GM21825 (cell line): Measurements from ENCODE around the gene HTR3E.
"Not testable (repeated sequence)": the region's sequence is repeated elsewhere in the genome, so short reads cannot be mapped to it uniquely, and the experiment has no call there.

Source experiments
- ATAC-seq: cut with Tn5 transposase; IDR thresholded peaks from one replicate; pipeline ENCODE4 v1.9.1; 2021; ENCODE audit warnings: mild to moderate bottlenecking, moderate library complexity; ENCODE audit not compliant: unreplicated experiment

The HTR3E gene

DNA sequence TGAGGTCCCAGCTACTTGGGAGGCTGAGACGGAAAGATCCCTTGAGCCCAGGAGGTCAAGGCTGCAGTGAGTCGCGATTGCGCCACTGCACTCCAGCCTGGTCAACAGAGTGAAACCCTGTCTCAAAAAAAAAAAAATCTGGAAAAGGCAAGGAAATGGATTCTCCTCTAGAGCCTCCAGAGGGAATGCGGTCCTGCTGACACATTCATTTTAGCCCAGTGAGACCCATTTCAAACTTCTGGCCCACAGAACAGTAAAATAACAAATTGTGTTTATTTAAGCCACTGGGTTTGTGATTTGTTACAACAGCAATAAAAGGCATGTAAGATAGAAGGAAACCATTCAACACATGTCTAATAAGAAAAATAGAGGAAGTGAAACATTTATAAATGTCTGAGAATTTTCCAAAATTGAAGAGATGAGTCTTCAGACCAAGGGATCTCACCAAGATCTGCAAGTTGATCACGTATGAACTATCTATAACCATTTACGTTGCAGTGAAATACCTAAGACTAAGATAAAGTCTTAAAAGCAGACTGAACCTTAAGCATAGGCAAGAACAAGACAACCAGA lies at the start of gene HTR3E:
TSS of gene HTR3E (plus strand) at position 254 of the 573 bp plus-strand sequence. CDS start 466 bp downstream, outside the sequence.
- ATAC-seq: no peak

- no peak for ATAC-seq
Measured at GRCh38 chr3:184050217-184050847, 46.5 kb upstream of the HTR3E start.

DNA sequence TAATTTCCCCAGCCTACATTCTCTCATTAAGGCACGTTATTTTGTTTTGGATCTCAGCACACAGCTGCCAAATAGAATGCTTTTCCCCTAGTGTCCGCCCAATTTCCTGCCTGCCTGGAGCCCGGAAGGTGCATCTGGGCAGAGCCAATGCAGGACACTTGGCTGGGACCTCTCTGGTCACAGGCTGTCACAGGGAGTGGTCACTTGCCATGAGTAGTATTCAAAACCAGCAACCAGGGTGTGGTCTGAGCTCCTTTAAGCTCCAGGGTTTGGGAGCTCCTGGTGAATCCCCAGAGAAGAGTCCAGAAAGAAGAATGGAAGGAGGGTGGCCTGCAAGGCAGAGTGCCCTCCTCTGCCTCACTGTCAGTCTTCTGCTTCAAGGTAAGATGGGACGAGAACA lies 44.1 kb upstream of the HTR3E start, which contains the start of gene HTR3C:
TSS of gene HTR3C (plus strand) at position 281 of the 400 bp plus-strand sequence. CDS start at position 315, 34 bp downstream.
- ATAC-seq: no peak

- ATAC-seq: no peak
Measured at GRCh38 chr3:184058029-184058428, 38.8 kb upstream of the HTR3E start.

DNA sequence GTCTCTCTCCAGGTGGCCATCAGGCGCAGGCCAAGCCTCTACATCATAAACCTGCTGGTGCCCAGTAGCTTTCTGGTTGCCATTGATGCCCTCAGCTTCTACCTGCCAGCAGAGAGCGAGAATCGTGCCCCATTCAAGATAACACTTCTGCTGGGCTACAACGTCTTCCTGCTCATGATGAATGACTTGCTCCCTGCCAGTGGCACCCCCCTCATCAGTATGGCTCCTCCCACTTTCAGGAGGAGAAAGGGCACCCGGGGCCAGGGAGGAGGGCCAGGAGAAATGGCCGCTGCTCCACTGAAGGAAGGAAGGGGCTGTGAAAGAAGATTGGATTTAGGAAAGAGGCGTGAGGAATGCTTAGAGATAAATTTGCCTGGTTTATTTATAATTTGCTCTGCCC lies 37.4 kb upstream of the HTR3E start:
- no peak for ATAC-seq

DNA sequence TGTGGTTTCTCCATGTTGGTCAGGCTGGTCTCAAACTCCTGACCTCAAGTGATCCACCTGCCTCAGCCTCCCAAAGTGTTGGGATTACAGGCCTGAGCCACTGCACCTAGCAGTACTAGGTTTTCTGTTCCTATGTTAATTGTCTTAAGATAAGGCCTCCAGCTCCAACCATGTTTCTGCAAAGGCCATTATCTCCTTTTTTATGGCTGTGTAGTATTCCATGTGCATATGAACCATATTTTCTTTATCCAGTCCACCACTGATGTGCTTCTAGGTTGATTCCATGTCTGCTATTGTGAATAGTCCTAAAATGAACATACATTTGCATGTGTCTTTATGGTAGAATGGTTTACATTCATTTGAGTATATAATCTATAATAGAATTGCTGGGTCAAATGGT lies 34.2 kb upstream of the HTR3E start:
- no peak for ATAC-seq

DNA sequence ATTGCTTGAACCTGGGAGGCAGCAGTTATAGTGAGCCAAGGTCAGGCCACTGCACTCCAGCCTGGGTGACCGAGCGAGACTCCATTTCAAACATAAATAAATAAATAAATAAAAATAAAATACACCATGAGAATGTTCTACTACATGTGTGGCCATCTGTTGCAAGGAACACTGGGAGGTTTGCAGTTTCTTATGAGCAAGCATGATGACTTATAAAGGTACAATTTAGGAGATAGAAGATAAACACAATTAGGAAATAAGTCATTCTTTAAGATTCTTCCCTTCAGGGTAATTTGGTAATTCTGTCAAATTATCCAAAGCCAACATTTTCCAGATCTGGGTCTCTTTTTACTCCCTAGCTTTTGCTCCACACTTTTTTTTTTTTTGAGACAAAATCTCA lies 30.7 kb upstream of the HTR3E start:
- no peak for ATAC-seq

DNA sequence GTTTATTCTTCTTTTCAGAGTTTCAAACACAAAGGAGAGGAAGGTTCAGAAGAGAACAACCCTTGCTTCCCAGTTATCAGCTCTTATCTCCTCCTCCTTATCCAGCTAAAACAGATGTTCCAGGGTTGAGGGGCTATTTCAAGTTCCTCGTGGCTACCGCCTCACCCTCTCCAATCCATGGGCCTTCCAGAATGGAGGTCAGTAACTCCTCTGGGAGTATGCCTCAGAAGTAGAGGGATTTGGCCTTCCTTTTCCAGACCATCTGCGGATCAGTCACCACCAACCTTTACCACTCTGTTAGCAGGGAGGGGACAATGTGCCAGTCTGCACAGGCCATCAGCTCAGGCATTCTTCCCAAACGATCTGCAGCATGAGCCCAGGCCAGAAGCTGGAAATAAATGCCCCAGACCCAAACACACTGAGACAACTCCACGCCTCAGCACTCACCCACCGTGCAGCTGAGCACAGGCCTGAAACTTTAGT lies 29.2 kb upstream of the HTR3E start:
- ATAC-seq: no peak

- ATAC-seq: no peak
Measured at GRCh38 chr3:184068344-184068743, 28.5 kb upstream of the HTR3E start.

- not testable (repeated sequence) for ATAC-seq
Measured at GRCh38 chr3:184071142-184071541, 25.7 kb upstream of the HTR3E start.

GRCh38 chr3:184073621-184074020 lies 23.2 kb upstream of the HTR3E start:
- ATAC-seq: no peak

GRCh38 chr3:184075901-184076300 lies 21.0 kb upstream of the HTR3E start:
- no peak for ATAC-seq

- ATAC-seq: no peak
Measured at GRCh38 chr3:184077881-184078280, 19.0 kb upstream of the HTR3E start.

DNA sequence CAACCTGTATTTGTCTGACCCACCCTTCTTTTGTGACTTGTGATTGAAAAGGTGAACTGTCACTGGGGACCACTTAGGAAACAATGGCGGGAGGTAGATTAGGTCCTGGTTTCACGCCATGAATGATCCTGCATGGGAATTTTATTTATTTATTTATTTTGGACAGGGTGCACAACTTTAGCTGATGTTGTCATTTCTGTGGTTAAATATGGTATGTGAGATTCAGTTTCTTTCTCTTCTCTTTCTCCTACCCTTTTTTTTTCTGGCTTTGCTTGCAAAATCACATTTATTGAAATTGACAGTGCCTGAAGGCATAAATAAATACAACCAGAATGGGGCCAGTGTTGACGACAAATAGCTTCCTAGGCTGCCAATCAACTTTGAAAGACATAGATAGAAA lies 18.0 kb upstream of the HTR3E start:
- ATAC-seq: no peak

- no peak for ATAC-seq
Measured at GRCh38 chr3:184081116-184081830, 15.6 kb upstream of the HTR3E start.

DNA sequence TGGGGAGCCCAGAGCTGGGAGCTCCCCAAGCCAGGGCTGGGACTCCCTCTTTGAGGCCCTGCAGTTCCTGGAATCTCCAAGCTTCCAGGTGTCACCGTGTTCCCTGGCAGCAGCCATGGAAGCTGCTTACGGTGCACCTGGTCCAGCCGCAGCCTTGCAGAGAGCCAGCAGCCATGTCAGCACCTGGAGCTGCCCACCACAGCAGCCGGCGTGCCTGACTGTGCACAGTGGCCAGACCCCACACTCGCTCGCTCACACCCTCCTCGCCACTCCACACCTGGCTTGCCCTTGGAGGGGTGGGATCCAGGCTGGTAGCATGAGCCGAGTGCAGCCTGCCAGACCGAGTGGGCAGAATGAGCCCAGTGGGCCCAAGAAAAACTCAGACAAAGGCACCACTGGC lies 14.8 kb upstream of the HTR3E start:
- no peak for ATAC-seq

DNA sequence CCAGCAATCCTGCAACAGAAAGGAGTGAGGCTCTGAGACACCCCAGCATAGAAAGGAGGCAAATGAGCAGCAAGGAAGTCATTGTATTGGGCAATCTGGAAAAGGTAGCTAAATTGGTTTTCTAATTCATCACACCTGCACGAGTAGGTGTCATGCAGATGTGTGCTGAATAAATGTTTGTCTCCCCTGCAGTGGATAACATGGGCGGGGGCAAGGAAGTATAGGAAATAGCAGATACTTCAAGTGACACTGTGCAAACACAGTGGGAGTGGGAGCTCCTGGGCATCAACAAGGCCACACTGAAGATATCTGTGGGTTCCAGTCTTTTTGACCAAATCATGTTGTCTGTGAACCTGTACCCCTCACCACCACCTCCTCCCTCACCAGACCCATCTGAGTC lies 14.4 kb upstream of the HTR3E start:
- no peak for ATAC-seq

DNA sequence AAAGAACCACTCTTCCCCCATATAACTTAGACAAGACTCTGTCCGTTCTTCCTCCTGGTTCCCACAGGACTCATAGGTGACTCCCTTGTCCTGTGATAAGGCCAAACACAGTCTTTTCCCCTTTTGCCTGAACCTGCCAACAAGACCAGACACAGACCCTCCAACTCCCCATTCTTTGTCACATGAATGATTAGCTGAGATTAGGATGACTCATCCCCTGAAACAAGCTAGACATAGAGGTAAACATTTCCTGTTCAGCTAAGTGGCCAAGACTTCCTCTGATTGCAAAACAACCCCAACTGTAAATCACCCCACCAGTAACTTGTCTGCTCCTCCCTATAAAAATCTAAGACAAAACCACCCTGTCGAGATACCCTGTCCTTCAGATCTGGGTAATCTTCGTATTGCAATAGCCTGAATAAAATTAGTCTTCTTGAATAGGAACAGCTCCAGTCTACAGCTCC lies 11.4 kb upstream of the HTR3E start:
- ATAC-seq: no peak

GRCh38 chr3:184092199-184092598 lies 4.7 kb upstream of the HTR3E start:
- ATAC-seq: no peak

- no peak for ATAC-seq
Measured at GRCh38 chr3:184097556-184097955, 692 bp downstream of the HTR3E start.

DNA sequence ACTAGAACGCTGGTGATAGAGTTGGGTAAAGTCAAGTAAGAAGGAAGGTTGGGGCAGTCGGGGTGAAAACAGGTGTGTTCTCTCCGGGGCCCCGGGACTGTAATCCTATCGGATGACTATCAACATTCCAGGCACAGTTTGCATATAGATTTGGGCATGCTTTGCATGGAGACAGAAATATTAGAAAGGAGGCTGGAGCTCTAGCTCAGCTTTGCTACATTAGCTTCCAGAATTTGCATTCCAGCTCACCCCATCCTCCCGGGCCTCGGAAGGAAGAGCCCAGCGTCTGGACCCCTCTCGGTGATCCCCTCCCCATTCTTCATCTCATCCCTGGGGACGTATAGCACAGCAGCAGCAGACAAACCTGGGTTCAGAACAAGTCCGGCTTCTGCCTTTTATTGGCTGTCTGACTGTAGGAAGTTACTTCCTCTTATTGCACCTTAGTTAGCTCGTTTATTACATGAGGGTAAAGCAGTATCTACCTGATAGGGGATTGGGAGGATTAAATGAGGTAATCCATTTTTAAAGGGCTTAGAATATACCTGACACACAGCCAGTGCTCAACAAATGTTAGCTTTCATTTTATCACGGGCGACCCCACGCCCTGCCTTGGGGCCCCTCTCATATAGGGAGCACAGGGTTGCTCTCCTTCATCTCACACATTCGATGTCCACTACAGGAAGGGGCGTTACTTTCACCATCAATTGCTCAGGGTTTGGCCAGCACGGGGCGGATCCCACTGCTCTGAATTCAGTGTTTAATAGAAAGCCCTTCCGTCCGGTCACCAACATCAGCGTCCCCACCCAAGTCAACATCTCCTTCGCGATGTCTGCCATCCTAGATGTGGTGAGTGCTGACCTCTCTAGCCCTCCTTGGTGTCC lies 3.2 kb downstream of the HTR3E start:
- no peak for ATAC-seq
